Activated CD4-positive, CD25-positive, alpha-beta regulatory T cell treated with anti-CD3 and anti-CD28 coated beads, Interleukin-2, amount 50 U/mL, for 72 hours (primary cell): ENCODE data around the gene TMEM79.

Source experiments
- DNase-seq: peaks from one replicate; pipeline ENCODE4 v3.0.0; 2021

Gene TMEM79, protein sequence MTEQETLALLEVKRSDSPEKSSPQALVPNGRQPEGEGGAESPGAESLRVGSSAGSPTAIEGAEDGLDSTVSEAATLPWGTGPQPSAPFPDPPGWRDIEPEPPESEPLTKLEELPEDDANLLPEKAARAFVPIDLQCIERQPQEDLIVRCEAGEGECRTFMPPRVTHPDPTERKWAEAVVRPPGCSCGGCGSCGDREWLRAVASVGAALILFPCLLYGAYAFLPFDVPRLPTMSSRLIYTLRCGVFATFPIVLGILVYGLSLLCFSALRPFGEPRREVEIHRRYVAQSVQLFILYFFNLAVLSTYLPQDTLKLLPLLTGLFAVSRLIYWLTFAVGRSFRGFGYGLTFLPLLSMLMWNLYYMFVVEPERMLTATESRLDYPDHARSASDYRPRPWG

DNA sequence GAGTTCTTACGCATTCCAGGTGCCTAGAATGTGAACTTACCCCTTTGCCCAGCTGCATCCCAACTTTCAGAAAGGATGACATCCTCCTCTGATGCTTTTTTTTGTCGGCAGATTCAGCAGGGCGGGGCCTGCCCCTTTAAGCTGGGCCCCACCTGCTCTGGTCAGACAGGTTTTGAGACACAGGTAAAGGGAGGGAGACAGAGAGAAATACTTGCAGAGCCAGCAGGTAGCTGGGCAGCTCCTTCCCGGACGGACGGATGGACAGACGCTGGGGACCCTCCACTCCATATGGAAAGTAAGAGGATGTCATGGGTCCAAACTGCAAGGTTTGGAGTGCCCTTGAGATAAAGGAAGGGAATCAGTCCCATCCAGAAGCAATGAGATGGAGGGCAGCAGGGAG lies at the start of gene TMEM79:
TSS of gene TMEM79 (plus strand) at position 214 of the 400 bp plus-strand sequence. CDS start 902 bp downstream, outside the sequence.
- no peak for DNase-seq

DNA sequence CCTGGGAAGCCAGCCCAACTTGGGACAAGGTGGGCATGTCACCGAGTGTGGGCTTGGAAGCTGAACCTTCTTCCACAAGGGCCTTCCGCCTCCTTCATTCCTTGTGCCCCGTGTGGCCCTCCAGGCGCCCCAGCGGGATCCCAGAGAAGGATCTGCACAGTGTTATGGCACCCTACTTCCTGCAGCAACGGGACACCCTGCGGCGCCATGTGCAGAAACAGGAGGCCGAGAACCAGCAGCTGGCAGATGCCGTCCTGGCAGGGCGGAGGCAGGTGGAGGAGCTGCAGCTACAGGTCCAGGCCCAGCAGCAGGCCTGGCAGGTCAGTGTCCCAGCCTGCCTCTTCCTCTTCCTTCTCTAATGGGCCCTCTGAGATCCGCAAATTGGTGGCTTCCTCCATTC lies 48.0 kb upstream of the TMEM79 start:
- no peak for DNase-seq

DNA sequence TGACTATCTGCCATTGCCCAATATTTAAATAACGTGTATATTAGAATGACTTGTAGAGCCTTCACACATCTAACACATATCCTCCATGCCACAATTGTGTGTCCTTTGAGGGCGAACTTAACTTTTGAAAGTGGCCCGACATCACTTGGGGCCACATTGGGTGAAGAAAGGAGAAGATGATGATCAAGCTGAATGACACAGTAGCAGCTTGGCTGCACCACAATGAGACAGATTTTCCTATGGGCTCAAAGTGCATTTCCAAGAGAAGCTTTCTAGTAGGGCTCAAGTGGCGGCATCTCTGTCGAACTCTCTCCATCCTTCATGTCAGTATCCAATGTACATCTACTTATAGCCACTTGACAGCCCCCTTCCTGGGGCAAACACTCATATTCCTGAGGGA lies 45.9 kb upstream of the TMEM79 start:
- DNase-seq: no peak

DNA sequence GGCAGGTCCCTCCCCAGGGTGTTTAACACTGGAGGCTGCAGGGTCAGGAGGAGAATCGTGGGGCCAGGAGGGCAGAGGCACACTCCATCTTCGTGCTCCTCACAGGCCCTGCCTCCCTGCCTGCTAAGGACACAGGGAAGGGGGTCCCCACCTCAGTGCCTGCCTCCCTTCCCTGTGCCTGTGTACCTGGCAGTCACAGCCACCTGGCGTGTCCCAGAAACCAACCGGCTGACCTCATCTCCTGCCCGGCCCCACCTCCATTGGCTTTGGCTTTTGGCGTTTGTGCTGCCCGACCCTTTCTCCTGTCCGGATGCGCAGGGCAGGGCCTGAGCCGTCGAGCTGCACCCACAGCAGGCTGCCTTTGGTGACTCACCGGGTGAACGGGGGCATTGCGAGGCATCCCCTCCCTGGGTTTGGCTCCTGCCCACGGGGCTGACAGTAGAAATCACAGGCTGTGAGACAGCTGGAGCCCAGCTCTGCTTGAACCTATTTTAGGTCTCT lies 42.8 kb upstream of the TMEM79 start:
- DNase-seq: no peak

DNA sequence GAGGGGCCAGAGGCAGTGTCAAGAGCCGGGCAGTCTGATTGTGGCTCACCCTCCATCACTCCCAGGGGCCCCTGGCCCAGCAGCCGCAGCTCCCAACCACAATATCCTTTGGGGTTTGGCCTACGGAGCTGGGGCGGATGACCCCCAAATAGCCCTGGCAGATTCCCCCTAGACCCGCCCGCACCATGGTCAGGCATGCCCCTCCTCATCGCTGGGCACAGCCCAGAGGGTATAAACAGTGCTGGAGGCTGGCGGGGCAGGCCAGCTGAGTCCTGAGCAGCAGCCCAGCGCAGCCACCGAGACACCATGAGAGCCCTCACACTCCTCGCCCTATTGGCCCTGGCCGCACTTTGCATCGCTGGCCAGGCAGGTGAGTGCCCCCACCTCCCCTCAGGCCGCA lies 42.2 kb upstream of the TMEM79 start, which contains the start of gene BGLAP:
TSS of gene BGLAP (plus strand) at position 259 of the 400 bp plus-strand sequence. CDS start at position 307, 48 bp downstream.
- no peak for DNase-seq

DNA sequence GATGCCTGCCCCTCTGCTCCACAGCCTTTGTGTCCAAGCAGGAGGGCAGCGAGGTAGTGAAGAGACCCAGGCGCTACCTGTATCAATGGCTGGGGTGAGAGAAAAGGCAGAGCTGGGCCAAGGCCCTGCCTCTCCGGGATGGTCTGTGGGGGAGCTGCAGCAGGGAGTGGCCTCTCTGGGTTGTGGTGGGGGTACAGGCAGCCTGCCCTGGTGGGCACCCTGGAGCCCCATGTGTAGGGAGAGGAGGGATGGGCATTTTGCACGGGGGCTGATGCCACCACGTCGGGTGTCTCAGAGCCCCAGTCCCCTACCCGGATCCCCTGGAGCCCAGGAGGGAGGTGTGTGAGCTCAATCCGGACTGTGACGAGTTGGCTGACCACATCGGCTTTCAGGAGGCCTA lies 41.4 kb upstream of the TMEM79 start:
- no peak for DNase-seq

DNA sequence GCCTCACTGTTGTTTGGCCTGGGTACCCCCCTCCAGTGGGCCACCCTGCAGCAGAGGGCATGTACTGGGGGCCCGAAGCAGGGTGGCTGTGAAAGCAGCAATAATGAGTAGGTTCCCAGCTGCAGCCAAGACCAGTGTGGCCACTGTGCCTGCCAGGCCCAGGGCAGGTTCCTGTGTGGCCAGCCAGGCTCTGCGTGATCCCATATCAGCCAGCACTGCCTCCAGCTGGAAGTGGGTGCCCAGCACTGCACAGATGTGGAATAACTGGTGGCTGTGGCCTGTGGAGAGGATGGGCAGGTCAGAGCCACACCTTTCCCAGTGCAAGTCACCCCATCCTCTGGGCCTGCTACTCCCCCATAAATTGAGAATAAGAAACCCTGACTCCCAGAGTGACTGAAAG lies 40.0 kb upstream of the TMEM79 start:
- no peak for DNase-seq

DNA sequence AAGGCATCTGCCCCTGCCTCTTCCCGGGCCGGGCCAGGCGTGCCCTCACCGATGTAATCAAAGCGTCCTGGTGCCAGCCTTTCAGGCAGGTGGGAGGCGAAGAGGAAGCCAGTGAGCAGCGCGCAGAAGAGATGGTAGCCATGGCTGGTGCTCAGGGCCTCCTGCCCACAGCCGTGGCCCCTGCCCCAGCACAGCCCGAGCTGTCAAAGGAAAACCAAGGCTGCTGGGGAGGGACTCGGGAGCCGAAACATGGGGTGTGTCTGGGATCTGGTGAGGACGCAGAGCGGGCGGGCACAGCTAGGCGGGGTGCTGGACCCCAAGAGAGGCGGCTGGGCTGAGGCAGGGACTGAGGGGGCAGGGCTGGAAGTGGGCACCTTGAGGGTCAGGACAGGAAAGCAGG lies 39.4 kb upstream of the TMEM79 start:
- no peak for DNase-seq

DNA sequence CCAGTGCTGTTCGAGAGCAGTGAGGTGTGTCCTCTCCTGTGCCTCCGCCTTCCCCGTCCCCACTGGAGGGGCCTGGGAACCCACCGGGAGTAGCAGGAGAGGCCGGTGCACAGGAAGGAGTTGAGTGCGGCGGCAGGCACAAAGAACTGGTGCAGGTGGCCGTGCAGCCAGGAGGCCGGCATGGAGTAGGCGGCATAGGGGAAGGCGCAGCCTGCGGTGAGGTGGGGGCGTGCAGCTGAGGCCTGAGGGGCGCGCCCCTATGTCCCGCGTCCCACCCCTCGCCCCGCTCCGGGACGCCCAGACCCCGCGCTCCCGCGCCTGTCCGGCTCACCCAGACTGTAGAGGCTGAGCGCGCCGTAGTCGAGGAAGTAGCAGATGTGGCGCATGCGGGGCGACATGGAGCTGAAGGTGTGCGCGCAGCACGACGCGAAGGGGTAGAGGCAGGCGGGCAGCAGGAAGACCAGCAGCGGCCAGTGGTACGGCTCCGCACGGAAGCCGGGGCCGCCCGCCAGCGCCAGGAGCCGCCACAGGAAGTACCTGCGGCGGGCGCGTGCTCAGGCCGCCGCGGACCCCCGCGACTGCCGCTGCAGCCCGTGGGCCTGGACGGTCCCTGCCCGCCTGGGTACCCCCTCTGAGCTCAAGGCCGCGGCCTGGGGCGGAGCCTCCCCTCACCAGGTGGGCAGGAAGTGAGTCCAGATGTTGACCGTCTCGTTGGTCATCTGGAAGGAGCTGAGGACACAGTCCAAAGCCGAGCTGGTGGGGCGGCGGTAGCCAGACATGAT lies 38.5 kb upstream of the TMEM79 start:
- peak; percentile 52 for DNase-seq

DNA sequence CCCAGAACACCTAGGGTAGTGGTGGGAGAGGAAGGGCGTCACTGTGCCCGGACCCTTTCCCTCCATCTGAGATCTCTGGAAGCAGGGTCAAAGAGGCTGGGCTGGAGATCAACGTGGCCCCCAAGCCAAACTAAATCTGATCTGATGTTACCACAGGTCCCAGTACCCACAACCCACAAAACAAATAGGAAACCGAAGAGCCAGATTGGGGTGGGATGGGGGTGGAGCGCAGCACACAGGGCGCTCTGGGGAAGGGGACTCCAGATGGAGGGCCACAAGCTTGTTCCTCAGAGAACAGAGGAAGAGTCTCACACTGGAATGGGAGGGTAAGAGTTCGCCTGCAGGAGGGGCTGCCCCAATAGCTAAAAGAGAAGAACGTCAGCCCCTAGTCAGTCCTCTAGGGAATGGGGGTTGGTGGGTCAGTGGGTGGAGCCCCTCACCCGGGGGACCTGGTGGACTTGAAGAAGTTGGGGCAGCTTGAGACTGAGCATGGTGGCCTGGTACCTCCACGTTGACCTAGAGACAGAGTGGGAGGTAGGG lies 37.8 kb upstream of the TMEM79 start:
- DNase-seq: no peak

DNA sequence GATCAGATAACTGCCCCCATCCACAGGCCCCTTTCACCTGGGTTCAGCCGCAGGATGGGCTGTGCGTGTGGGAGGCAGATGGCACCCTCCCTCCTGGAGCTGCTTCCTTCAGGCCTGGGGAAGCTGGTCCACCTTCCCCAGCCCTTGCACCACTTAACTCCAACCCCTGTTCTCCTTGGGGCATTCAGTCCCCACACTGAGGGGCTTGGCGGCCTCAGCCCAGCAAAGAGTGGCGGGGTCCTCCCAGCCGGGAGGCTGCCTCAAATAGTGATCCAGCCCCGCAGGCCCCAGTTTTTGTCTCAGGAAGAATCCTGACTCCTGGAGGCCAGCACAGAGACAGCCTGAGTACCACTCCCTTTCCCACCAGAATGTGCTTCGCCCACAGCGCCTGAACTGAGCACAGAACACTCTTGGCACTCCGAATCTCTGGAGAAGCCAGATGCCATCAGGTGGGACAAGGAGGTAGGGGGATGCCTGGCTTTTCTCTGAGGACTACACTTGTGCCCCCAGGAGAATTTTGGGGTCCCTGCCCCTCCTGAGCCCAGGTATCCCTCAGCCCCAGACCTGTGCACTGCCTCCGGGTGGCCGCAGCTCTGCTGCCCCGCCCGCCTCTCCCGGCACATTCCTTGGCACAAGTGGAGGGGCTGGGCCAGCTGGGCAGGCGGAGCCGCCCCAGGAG lies 37.2 kb upstream of the TMEM79 start:
- no peak for DNase-seq

DNA sequence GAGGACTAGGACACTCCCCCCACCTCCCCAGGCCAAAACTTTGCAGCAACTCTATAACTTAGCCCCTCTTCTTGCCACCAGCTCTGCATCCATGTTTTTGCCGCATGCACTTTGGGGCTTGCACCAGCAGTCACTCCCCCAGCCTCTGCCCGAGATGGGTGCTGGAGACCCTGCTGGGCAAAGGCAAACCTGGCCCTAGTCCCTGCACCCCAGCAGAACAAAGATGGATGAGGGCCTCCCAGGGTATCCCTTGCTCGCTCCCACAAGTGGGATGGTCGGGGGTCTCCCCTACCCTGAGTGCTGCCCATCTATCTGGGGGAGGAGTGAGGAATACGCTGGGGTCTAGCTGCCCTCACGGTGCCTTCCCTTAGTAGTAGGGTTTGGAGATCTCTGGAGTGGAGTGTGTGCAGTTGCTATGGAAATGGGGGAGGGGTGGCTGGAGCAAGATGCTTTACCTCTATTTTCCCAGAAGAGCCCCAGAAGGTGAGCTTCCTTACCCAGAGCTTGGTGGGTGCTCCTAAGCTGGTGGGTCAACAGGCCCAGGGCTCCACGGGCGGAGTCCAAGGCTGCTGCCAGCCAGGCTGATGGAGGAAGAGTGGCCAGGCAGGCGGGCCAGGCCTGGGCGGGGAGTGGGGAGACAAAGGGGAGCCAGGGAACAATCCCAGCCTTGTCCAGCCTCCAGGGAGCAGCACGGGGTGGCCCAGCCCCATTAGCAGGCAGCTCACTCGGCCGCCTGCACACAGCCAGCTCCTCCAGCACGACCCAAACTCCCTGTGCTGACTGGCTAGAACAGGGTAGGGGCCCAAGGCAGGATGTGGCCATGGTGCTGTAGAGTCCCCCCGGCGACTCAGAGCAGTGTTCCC lies 36.4 kb upstream of the TMEM79 start, which contains the start of gene PAQR6:
TSS of gene PAQR6 (minus strand) at position 597 of the 863 bp plus-strand sequence. CDS start 1,325 bp downstream, outside the sequence.
- no peak for DNase-seq

DNA sequence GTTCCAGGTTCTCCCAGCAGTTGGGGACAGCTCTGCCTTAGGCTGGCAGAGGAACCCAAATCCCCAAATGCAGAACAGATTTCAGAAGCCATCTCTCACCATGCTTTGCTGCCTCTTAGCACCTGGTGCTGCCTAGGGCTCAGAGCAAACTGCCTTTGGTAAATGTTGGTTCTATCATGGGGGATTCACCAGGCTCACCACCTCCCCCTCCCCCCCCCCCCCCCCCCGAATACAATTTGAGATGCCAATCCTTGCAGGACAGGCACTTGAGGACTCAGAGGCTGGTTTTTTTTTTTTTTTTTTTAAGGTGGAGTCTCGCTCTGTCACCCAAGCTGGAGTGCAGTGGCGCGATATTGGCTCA lies 35.8 kb upstream of the TMEM79 start:
- no peak for DNase-seq

DNA sequence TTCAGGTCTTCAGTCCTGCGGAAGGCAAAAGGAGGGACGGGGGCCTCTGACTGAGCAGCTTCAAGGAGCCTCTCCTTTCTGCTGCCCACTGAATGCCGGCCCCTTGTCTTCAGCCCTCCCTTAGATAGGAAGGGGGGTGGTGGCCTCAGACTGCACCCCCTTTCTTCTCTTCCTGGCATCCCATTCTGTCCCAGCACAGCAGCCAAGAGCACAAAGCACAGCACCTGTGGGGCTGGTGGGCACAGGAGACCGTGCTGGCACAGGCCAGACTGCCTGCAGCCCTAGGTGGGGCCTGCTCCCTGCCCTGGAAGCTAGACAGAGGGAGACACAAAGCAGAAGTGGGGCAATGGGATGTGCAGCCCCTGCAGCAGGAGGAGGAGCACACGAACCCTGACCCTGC lies 34.5 kb upstream of the TMEM79 start:
- DNase-seq: no peak

DNA sequence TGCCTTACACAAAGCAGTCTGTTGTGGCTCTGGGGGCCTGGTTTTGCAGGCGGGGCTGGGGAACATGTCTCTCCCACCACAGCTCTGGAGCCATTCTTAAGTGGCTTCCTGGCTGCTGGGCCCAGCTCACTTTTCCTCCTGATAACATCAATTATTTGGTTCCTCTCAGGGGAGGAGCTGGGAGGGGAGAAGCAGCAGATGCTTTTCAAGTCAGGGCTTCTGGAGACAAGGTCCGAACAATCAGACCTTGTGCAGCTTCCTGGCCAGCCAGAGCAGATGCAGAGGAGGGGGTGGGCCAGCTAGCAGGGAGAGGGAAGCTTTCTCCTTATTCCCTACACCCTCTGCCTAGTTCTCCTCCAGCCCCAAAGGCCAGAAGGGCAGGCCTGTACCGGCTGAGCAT lies 32.6 kb upstream of the TMEM79 start:
- no peak for DNase-seq

DNA sequence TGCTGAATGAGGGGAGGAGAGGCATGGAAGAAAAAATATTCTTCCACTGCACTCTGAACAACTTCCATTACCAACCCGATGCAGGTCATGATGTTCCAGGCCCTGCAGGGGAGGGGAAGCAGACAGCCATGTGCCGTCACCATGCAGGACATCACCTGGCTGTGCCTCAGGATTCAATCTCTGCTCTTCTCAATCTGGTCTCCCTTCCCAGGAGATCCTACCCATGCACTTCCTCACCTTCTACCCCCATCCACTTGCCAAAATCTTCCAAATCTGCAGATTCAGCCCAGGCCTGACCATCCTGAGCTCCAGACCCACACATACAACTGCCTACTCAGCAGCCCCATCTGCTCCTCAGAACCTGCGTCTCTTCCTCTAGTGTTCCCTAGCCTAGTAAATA lies 30.5 kb upstream of the TMEM79 start:
- no peak for DNase-seq

DNA sequence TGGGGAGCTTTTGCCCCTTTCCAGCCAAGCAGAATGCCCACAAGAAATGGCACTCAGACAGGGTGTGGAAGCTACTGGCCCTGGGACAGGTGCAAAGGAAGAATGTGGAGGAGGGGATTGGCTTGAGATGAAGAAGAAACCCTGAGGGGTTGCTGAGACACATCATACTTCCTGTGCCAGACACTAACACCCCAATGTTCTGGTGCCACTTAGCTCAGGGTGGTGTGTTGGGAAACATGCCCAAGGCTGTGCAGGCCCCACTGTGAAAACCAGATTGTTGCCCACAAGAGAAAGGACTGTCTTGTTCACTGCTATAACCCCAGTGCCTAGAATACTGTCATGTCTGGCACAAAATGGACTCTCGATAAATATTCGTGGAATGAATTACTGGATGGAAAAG lies 26.4 kb upstream of the TMEM79 start:
- no peak for DNase-seq

DNA sequence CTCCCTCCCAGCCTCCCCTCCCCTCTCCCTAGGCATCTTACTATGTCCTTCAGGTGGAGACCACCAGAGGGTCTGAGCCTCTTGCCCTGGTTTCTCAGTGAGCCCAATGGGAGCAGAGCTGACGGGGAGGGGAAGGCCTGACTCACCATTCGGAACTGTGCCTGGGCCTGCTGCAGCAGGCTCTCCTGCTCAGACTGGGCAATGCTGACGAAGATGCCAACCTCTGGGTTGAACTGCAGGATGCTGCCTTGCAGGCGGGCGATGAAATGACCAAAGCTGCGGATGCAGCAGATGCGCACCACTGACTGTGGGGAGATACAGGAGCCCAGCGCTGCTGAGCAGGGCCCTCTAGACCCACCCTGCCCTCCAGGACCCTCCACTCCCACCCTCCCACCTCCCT lies 25.3 kb upstream of the TMEM79 start:
- DNase-seq: no peak

DNA sequence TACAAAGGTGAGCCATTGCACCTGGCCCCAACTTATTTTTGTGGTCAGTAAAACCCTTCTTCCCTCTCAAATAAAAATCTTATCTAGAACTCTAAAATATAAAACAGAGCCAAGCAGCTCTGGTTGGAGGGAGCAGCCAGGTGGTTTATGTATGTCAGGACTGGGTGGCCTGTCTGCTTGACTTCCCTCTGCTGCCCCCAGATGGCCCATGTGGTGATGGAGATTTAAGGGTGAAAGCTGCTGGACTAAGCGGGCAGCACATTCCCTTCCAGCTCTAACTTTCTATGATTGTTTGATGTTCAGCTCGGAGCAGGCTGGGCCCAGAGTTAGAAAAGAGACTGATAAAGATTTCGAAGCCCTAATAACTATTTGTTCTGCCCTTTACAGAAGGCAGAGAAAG lies 24.3 kb upstream of the TMEM79 start:
- no peak for DNase-seq

DNA sequence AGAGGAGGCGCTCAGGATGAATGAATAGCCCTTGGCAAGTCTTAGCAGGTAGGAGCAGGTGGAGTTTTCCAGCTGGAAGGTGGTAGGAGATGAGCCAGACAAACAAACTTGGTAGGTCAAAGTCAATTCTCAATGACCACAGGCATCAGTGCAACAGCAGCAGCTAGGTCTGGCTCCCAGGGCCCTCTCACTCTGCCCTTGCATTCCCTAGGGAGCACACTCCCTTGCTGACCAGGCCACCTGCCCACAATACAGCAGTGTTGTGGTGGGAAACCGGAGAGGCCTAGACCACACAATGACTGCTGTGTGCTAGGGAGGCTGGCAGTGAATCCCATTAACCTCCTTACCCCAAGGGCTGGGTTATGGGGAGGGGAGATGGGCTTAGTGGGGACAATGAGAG lies 23.2 kb upstream of the TMEM79 start:
- DNase-seq: no peak

DNA sequence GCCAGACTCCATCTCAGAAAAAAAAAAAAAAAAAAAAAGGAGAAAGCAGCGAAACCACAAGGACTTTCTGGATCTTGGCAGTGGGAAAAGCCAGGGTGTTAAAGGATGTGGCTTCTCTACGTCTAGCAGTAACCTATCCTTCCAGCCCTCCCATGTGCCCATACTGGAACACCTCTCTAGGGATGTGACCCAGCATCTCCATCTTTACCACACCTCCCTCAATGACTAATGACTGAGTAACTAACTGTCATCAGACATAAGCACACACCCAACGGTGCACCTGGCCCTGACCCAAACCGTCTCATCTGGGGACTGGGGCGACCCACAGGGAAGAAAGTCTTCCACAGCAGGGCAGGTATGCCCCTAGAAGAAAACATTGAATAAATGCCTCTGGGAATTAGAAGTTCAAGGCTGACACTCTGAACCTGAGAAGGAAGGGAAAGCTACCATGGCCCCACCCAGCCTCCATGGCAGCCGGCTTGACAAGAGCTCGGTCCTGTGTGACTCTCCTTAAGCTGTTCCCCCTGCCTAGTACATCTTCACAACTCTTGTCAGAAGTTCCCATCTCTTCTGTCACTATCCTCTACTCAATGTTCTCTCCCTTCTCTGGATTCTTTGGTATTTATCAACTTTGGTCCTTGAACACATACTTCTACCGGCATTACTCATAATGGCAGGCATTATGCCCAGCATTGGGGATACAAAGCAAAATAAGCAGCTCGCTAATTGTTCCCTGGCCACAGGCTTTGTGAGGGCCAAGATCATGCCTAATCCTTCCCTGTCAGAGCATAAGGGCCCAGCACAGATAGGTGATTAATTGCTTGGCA lies 21.5 kb upstream of the TMEM79 start:
- no peak for DNase-seq
